Measurements from ENCODE around the gene ETF1.
A peak's percentile ranks its signal among the peaks of the same experiment; 100 is the strongest.

Gene ETF1

DNA sequence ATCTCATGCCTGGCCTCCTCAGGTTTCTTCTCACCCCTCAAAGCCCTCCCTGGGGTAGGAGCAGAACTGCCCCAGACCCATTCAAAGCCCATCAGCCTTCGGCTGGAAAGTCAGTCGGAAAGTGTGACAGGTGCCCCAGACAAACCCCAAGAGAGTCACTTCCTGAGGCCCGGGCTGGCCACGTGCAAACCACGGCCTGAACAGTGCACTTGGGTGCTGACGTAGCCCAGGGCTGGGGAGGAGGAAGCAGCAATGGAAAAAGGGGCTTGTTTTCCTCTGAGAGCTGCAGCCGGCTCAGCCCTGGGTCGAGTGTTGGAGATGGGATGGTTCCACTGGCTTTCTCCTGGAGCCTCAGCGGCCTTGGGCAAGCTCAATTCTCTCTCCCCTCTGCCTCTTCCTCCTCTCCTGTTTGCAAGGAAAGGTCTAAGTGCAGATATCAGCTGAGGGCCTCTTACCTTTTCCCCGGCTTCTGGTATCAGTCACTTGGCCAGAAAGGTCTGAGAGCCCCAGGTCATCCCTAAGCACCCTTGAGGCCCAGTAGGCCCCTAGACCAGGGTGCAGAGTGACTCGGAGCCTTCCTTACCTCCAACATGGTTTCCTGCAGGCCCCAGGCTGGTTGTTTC lies 83.6 kb downstream of the ETF1 start:
- DNase-seq: peak; percentile 93

GRCh38 chr5:138458856-138459255 lies 84.2 kb downstream of the ETF1 start:
- no peak for DNase-seq

DNA sequence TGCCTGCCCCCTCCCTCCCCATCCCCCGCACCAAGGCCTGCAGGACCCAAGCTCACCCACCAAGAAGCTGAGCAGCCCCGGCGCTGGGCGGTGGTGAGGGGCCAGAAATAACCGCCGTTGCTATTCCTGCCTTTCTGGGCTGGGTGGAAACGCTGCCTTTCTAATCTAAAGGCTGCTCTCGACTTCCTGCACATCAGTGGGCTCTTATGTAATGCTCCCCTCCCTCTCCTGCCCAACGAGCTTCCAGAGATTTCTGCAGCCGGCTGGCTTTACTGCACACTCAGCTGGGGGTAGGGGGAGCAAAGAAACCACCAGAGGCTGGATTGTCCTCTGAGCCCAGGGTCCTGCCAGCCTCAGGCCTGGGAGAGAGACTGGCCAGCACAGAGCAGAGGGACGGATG lies 84.7 kb downstream of the ETF1 start:
- no peak for DNase-seq

GRCh38 chr5:138457531-138458275 lies 85.3 kb downstream of the ETF1 start:
- no peak for DNase-seq
